ENCODE results near the gene CDKN2C. TPM values are rescaled to one million over a fixed set of nuclear protein-coding genes. Genes with fewer than 3 reads are reported as not detected.

Gene CDKN2C
- polyA plus RNA-seq (2013, experiment 1 of 2) = 1.5 TPM
- 1.4 TPM for polyA plus RNA-seq (2013, experiment 2 of 2)

DNA sequence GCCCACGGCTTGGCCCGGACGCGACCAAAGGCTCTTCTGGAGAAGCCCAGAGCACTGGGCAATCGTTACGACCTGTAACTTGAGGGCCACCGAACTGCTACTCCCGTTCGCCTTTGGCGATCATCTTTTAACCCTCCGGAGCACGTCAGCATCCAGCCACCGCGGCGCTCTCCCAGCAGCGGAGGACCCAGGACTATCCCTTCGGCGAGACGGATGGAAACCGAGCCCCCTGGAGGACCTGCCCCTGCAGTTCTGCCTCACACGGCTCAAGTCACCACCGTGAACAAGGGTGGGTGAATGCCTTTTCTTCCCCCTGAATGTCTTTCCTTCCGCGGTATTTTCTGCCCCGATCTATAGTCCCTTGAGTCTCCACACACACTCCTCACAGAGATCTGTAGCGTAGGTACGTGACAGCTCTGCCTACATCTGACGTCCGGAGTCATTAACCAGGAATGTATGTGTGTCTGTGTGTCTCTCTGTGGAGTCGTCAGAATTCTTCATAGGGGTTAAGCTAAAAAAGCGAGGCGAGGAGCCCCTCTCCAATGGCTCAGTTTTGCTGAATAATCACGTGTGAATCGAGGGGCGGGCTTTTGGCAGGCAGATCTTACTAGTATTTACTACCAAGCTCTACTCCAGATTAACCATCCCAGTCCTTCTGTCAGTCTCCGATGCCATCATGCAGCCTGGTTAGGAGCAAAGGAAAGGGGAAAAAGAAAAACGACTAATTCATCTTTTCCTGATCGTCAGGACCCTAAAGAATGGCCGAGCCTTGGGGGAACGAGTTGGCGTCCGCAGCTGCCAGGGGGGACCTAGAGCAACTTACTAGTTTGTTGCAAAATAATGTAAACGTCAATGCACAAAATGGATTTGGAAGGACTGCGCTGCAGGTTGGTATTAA lies at the start of gene CDKN2C:
Gene CDKN2C (plus strand): TSS at position 635 of the 898 bp plus-strand sequence. CDS start 124 bp downstream, at position 759.
- H2BK15ac ChIP-seq (ENCODE audit: low read length) = no peak within 1 kb of the TSS
- H3K79me1 ChIP-seq (ENCODE audit: low read depth, low read length) = no peaks in the 10 kb centered on the region
- H3K4me2 ChIP-seq (ENCODE audit: insufficient read depth, low read length, poor library complexity, severe bottlenecking) = peak within 1 kb of the TSS; percentile 98
- H2BK120ac ChIP-seq (ENCODE audit: low read depth, low read length) = no peak within 1 kb of the TSS
- no peak within 1 kb of the TSS for H3K23ac ChIP-seq (ENCODE audit: low read depth, low read length, poor library complexity)
- DNase-seq (ENCODE audit: low spot score) = no peak
- H4K8ac ChIP-seq (ENCODE audit: low read depth, low read length) = no peak within 1 kb of the TSS
- peaks cover 7 to 57% (median 43%) of the 10 kb centered on the region in 3 experiments for H3K27me3 ChIP-seq (ENCODE audit: control insufficient read depth in 3 of 3, insufficient read depth in 3 of 3, low read depth in 1 of 3, low read length in 3 of 3)
- H3K4me3 ChIP-seq (ENCODE audit: low read length in 2 of 2) = peak within 1 kb of the TSS; percentile 79 to 95
- H3K27ac ChIP-seq (replicated peaks; ENCODE audit: low read length) = no peak within 1 kb of the TSS
- H3K9me3 ChIP-seq (replicated peaks in 1 of 2; ENCODE audit: control insufficient read depth in 2 of 2, insufficient read depth in 1 of 2, low read depth in 1 of 2, low read length in 2 of 2) = no peaks in the 10 kb centered on the region
- H3K9ac ChIP-seq (ENCODE audit: low read depth, low read length, poor library complexity) = peak within 1 kb of the TSS; percentile 92
- no peak within 1 kb of the TSS for H3K4ac ChIP-seq (ENCODE audit: low read length)
- H2BK12ac ChIP-seq (ENCODE audit: low read length) = no peak within 1 kb of the TSS
- peak within 1 kb of the TSS; percentile 94 for H3K18ac ChIP-seq (ENCODE audit: low read length)
- H4K91ac ChIP-seq (ENCODE audit: low read depth, low read length, poor library complexity) = no peak within 1 kb of the TSS
- WGBS, 2 donors (ENCODE audit: extremely low coverage in 2 of 2, insufficient read length in 2 of 2, insufficient replicate concordance in 1 of 2) = no CpG with 5 or more reads among the region's 44 CpGs
- no peaks in the 10 kb centered on the region for H3K36me3 ChIP-seq (replicated peaks in 1 of 2; ENCODE audit: control insufficient read depth in 2 of 2, insufficient read depth in 2 of 2, low read length in 2 of 2)
- H3K14ac ChIP-seq (ENCODE audit: low read length) = peak within 1 kb of the TSS; percentile 21
- no peak within 1 kb of the TSS for H2AK5ac ChIP-seq (ENCODE audit: low read depth, low read length)
- H2BK5ac ChIP-seq (ENCODE audit: low read length) = peak within 1 kb of the TSS; percentile 66
- H3K4me1 ChIP-seq (ENCODE audit: control insufficient read depth in 2 of 2, insufficient read depth in 1 of 2, low read depth in 1 of 2, low read length in 2 of 2) = peaks cover 5 to 12% of the 10 kb centered on the region in 2 donors
- H2AFZ ChIP-seq (ENCODE audit: low read length) = peak within 1 kb of the TSS; percentile 100

DNA sequence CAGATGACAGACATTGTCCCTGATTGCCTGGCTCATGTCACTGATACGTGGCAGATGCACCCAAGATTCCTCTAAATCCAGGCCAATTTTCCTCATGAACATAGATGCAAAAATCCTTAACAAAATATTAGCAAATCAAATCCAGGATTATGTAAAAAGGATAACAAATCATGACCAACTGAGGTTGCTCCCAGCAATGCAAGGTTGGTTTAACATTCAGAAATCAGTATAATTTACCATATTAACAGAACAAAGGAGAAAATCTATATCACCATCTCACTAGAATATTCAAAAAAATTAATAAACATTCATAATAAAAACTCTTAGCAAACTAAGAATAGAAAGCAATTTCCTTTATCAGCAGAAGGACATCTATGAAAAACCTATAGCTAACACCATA lies 49.6 kb upstream of the CDKN2C start:
- no peak overlapping the region for H3K9ac ChIP-seq (ENCODE audit: low read depth, low read length, poor library complexity)
- H2BK12ac ChIP-seq (ENCODE audit: low read length) = no peak overlapping the region
- no peaks in the 10 kb centered on the region for H3K36me3 ChIP-seq (replicated peaks in 1 of 2; ENCODE audit: control insufficient read depth in 2 of 2, insufficient read depth in 2 of 2, low read length in 2 of 2)
- no peak overlapping the region for H3K4me2 ChIP-seq (ENCODE audit: insufficient read depth, low read length, poor library complexity, severe bottlenecking)
- H3K27ac ChIP-seq (replicated peaks; ENCODE audit: low read length) = no peak overlapping the region
- H3K23ac ChIP-seq (ENCODE audit: low read depth, low read length, poor library complexity) = no peak overlapping the region
- no peak for DNase-seq (ENCODE audit: low spot score)
- H2BK5ac ChIP-seq (ENCODE audit: low read length) = no peak overlapping the region
- H3K4ac ChIP-seq (ENCODE audit: low read length) = no peak overlapping the region
- H3K14ac ChIP-seq (ENCODE audit: low read length) = no peak overlapping the region
- H4K8ac ChIP-seq (ENCODE audit: low read depth, low read length) = no peak overlapping the region
- H4K91ac ChIP-seq (ENCODE audit: low read depth, low read length, poor library complexity) = no peak overlapping the region
- H3K9me3 ChIP-seq (replicated peaks in 1 of 2; ENCODE audit: control insufficient read depth in 2 of 2, insufficient read depth in 1 of 2, low read depth in 1 of 2, low read length in 2 of 2) = peaks cover 0 to 21% of the 10 kb centered on the region in 2 donors
- no peak overlapping the region for H2BK120ac ChIP-seq (ENCODE audit: low read depth, low read length)
- H2BK15ac ChIP-seq (ENCODE audit: low read length) = no peak overlapping the region
- H3K4me1 ChIP-seq (ENCODE audit: control insufficient read depth in 2 of 2, insufficient read depth in 1 of 2, low read depth in 1 of 2, low read length in 2 of 2) = no peaks in the 10 kb centered on the region
- no peak overlapping the region for H2AK5ac ChIP-seq (ENCODE audit: low read depth, low read length)
- H3K27me3 ChIP-seq (ENCODE audit: control insufficient read depth in 3 of 3, insufficient read depth in 3 of 3, low read depth in 1 of 3, low read length in 3 of 3) = no peaks in the 10 kb centered on the region
- H3K79me1 ChIP-seq (ENCODE audit: low read depth, low read length) = peaks cover 5% of the 10 kb centered on the region
- H3K4me3 ChIP-seq (ENCODE audit: low read length in 2 of 2) = no peak overlapping the region
- H2AFZ ChIP-seq (ENCODE audit: low read length) = no peak overlapping the region
- no CpG with 5 or more reads among the region's 1 CpG for whole genome bisulfite sequencing, 2 donors (ENCODE audit: extremely low coverage in 2 of 2, insufficient read length in 2 of 2, insufficient replicate concordance in 1 of 2)
- no peak overlapping the region for H3K18ac ChIP-seq (ENCODE audit: low read length)

DNA sequence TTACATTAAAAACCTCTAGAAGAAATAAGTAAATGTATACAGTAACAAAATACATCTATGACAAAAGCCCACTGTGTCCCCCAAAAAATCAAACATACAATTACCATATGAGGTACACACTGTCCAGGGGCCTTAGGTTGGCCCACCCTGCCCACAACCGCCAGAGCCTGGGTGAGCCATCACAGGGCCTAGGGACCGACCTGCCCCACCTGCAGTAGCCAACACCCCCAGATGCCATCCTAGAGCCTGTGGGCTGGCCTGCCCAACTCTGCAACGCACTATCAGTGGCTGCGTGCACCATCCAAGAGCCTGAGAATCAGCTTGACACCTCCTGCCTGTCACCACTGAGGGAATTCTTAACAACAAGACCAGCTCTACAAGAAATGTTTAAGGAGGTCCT lies 49.0 kb upstream of the CDKN2C start:
- H2AK5ac ChIP-seq (ENCODE audit: low read depth, low read length) = no peak overlapping the region
- H3K4me3 ChIP-seq (ENCODE audit: low read length in 2 of 2) = no peak overlapping the region
- H3K4me1 ChIP-seq (ENCODE audit: control insufficient read depth in 2 of 2, insufficient read depth in 1 of 2, low read depth in 1 of 2, low read length in 2 of 2) = no peaks in the 10 kb centered on the region
- H2BK15ac ChIP-seq (ENCODE audit: low read length) = no peak overlapping the region
- H2BK120ac ChIP-seq (ENCODE audit: low read depth, low read length) = no peak overlapping the region
- no peak for DNase-seq (ENCODE audit: low spot score)
- no peak overlapping the region for H3K9ac ChIP-seq (ENCODE audit: low read depth, low read length, poor library complexity)
- no peak overlapping the region for H2BK5ac ChIP-seq (ENCODE audit: low read length)
- peaks cover 5% of the 10 kb centered on the region for H3K79me1 ChIP-seq (ENCODE audit: low read depth, low read length)
- no peak overlapping the region for H4K8ac ChIP-seq (ENCODE audit: low read depth, low read length)
- H3K23ac ChIP-seq (ENCODE audit: low read depth, low read length, poor library complexity) = no peak overlapping the region
- H3K4me2 ChIP-seq (ENCODE audit: insufficient read depth, low read length, poor library complexity, severe bottlenecking) = no peak overlapping the region
- no peak overlapping the region for H3K27ac ChIP-seq (replicated peaks; ENCODE audit: low read length)
- H3K27me3 ChIP-seq (ENCODE audit: control insufficient read depth in 3 of 3, insufficient read depth in 3 of 3, low read depth in 1 of 3, low read length in 3 of 3) = no peaks in the 10 kb centered on the region
- no peak overlapping the region for H3K4ac ChIP-seq (ENCODE audit: low read length)
- H4K91ac ChIP-seq (ENCODE audit: low read depth, low read length, poor library complexity) = no peak overlapping the region
- peaks cover 0 to 21% of the 10 kb centered on the region in 2 donors for H3K9me3 ChIP-seq (replicated peaks in 1 of 2; ENCODE audit: control insufficient read depth in 2 of 2, insufficient read depth in 1 of 2, low read depth in 1 of 2, low read length in 2 of 2)
- no peaks in the 10 kb centered on the region for H3K36me3 ChIP-seq (replicated peaks in 1 of 2; ENCODE audit: control insufficient read depth in 2 of 2, insufficient read depth in 2 of 2, low read length in 2 of 2)
- no peak overlapping the region for H3K14ac ChIP-seq (ENCODE audit: low read length)
- no CpG with 5 or more reads among the region's 4 CpGs for WGBS, 2 donors (ENCODE audit: extremely low coverage in 2 of 2, insufficient read length in 2 of 2, insufficient replicate concordance in 1 of 2)
- H2BK12ac ChIP-seq (ENCODE audit: low read length) = no peak overlapping the region
- no peak overlapping the region for H2AFZ ChIP-seq (ENCODE audit: low read length)
- no peak overlapping the region for H3K18ac ChIP-seq (ENCODE audit: low read length)

DNA sequence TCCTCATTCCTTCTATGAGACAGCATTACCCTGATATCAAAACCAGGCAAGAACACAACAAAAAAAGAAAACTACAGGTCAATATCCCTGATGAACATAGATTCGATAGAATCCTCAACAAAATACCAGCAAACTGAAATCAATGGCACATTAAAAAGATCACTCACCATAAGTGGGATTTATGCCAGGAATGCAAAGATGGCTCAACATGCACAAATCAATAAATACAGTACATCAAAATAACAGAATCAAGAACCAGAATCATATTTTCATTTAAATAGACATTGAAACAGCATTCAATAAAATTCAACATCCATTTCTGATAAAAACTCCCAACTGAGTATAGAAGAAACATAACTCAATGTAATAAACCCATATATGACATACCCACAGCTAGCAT lies 46.5 kb upstream of the CDKN2C start:
- H3K4me2 ChIP-seq (ENCODE audit: insufficient read depth, low read length, poor library complexity, severe bottlenecking) = no peak overlapping the region
- H3K14ac ChIP-seq (ENCODE audit: low read length) = no peak overlapping the region
- H3K36me3 ChIP-seq (replicated peaks in 1 of 2; ENCODE audit: control insufficient read depth in 2 of 2, insufficient read depth in 2 of 2, low read length in 2 of 2) = no peaks in the 10 kb centered on the region
- no peak overlapping the region for H4K8ac ChIP-seq (ENCODE audit: low read depth, low read length)
- no peak overlapping the region for H3K23ac ChIP-seq (ENCODE audit: low read depth, low read length, poor library complexity)
- no peak overlapping the region for H2AFZ ChIP-seq (ENCODE audit: low read length)
- no peaks in the 10 kb centered on the region for H3K4me1 ChIP-seq (ENCODE audit: control insufficient read depth in 2 of 2, insufficient read depth in 1 of 2, low read depth in 1 of 2, low read length in 2 of 2)
- H4K91ac ChIP-seq (ENCODE audit: low read depth, low read length, poor library complexity) = no peak overlapping the region
- peaks cover 5% of the 10 kb centered on the region for H3K79me1 ChIP-seq (ENCODE audit: low read depth, low read length)
- H2BK12ac ChIP-seq (ENCODE audit: low read length) = no peak overlapping the region
- no peak overlapping the region for H3K9ac ChIP-seq (ENCODE audit: low read depth, low read length, poor library complexity)
- DNase-seq (ENCODE audit: low spot score) = no peak
- no peak overlapping the region for H2AK5ac ChIP-seq (ENCODE audit: low read depth, low read length)
- peaks cover 0 to 21% of the 10 kb centered on the region in 2 donors for H3K9me3 ChIP-seq (replicated peaks in 1 of 2; ENCODE audit: control insufficient read depth in 2 of 2, insufficient read depth in 1 of 2, low read depth in 1 of 2, low read length in 2 of 2)
- H3K4ac ChIP-seq (ENCODE audit: low read length) = no peak overlapping the region
- no peak overlapping the region for H2BK15ac ChIP-seq (ENCODE audit: low read length)
- no peak overlapping the region for H3K4me3 ChIP-seq (ENCODE audit: low read length in 2 of 2)
- H3K27ac ChIP-seq (replicated peaks; ENCODE audit: low read length) = no peak overlapping the region
- H3K27me3 ChIP-seq (ENCODE audit: control insufficient read depth in 3 of 3, insufficient read depth in 3 of 3, low read depth in 1 of 3, low read length in 3 of 3) = no peaks in the 10 kb centered on the region
- WGBS, 2 donors (ENCODE audit: extremely low coverage in 2 of 2, insufficient read length in 2 of 2, insufficient replicate concordance in 1 of 2) = no CpG with 5 or more reads among the region's 1 CpG
- no peak overlapping the region for H2BK5ac ChIP-seq (ENCODE audit: low read length)
- H2BK120ac ChIP-seq (ENCODE audit: low read depth, low read length) = no peak overlapping the region
- H3K18ac ChIP-seq (ENCODE audit: low read length) = no peak overlapping the region

Data from neuronal stem cell (in vitro differentiated cells).